DMS153 (cell line): ENCODE results near the gene NECTIN4.
"Not testable (repeated sequence)": the region's sequence is repeated elsewhere in the genome, so short reads cannot be mapped to it uniquely, and the experiment has no call there.

Experiments
- DNase-seq: peaks from one replicate; lab custom pipeline; 2025; lab: John Stamatoyannopoulos, UW

NECTIN4 gene

DNA sequence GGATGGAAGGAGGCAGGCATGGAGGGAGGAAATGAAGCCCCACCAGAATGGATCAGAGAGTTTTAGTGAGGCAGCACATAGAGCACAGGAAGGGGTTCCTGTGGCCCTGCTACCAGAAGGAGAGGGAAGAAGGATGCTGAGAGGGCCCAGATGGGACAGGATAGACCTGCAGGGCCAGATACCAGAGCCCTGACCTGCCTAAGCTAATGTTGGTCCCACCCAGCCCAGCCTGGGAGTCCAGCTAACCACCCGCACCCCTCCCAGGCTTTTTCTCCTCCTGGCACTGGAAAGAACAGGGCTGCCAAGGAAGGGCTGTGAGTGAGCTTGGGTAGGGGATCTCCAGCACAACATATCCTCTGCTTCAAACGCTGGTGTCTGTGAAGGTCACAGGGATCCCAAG, 6.9 kb downstream of the NECTIN4 start:
- no peak for DNase-seq

DNA sequence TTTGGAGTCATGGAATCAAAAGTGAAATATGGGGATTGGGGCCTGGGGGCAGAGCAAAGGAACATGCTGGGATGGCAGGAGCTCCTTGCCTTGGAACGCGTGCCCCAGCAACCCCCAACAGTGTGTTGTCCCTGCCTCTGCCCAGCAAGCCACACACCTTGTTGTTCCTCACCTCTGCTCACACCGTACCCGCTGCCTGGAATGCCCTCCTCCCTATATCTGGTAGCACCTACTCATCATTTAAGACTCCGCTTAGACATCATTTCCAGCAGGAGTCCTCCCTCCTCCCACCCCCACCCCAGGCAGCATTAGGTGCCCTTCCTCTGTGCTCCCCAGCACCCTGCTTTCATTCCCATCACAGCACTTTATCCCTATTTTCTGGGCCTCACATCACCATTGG, 7.8 kb downstream of the NECTIN4 start:
- no peak for DNase-seq

DNA sequence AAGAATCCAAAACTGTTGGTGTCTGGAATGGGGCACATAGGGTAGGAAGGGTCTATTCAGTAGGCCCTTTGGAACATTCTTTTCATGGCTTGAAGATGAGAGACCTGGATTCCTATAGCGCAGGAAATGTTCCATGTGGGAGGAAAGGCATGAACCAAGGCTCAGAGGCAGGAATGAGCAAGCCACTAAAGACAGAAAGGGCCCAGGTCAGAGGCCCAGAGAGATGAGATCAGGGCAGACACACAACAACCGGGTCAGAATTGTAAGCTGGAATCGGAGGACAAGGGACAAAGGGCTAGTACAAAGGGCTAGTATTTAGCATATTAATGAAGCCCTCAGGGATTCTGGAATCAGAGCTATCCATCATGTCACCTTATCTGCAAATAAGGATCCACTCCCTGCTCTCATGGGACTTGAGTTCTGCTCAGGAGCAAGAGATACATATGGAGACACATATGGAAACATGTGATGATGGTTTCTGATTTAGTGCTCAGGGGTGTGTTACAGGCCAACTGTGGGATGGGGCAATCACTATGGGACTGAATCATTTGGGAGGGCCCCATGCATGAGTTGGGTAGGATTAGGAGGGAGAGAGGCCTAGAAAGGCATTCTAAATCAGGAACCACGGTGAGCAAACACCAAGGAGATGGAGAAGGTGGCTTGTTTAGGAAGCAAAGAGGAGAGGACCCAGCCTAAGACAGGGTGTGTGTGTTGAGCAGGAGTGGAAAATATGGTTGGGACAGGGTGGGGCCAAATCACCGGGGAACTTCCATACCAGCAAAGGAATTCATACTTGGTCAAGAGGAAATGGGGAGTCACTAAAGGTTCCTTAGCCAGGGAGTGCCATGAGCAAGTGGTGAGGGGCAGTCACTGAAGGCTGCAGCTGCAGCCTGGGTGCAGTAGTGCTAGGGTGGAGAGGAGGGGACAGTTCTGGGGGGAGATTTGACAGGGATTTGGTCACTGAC, 8.6 kb downstream of the NECTIN4 start:
- DNase-seq: no peak

DNA sequence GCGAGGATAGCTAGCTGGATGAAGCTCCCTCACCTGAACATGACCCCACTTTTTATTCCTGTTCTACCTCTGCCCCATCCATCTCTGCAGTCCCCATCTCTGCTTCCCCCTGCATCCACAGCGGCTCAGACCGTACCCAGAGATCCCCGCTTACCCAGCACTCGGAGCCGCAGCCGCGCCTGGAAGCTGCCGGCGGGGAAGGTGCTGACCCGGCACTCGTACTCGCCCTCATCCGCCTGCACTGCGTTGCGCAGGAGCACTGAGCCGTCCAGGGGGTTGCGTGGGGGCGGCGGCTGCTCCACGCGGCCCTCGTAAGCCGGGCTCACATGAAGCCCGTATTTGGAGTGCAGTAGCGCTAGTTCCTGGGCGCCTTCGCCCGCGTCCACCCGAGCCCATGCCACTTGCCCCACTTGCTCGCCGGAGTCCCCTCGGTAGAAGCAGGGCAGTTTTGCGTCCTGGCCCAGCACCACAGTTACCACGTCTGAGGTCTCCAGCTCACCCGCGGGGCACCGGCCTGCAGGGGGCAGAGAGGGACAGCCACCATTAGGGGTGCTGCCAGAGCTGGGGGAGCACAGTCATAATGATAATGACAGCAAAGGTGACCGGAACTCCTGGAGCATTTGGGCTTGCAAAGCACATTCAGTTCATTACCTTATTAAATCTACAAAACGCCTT, 9.8 kb downstream of the NECTIN4 start:
- DNase-seq: no peak

DNA sequence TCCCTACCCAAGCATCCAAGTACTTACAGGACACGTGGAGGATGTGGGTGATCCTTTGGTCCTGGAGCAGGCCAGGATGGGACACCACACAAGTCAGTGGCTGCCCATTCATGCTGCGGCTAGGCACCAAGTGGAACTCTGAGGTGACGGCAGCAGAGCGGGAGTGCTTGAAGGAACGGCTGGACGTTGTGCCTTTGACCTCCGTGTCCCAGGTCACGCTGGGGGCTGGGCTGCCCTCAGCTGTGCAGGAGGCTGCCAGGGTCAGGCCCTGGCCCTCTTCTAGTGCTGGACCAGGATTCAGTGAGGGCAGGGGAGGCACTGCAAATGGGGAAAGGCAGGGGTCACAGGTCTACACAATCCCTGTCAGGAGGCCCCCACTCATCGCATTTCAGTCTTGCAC, 11.9 kb downstream of the NECTIN4 start:
- no peak for DNase-seq

DNA sequence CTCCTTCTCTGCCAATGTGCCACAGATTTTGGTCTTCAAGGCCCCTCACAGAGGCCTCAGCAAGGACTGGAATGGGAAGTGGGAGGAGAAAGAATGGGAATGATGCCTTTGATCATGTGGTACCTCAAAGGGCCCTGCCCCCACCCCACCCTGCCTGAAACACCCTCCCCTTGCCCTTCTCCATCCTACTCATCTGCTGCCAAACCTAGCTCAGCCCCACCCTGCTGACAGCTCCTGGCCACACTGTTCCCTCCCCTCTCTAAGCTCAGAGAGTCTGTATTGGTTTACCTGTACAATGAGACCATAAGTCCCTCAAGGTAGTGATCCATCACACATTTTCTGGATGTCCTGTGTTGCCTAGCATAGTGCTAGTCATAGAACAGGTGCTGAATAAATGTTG, 12.9 kb downstream of the NECTIN4 start:
- DNase-seq: no peak

DNA sequence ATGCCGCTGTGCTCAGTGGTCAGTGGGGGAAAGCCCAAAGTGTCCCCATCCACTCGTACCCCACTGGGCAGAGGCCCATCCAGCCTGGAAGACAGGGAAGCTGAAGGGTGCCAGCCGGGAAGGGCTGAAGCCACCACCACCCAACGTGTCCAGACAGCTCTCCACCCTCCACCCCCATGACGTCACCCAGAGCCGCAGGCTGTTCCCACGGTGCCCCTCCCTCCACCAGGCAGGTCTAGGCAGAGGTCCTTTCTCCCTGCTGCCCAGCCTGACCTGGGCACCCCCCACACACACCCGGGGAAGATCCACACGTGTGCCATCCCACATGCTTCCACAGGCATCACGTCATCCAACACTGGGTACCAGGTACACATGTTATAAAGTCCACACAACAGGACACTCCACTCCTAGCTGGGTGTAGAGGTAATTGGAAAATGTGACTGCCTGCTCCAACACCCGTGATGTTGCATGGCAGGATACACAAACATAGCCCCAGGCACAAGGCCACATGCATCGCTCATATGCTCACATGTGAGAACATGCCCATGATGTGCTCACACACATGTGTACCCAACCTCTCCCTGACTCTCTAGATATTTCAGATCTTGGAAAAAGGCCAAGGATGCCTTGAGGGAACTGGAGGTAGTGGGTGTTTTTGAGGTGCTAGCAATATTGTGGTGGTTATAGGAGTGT, 14.5 kb downstream of the NECTIN4 start:
- DNase-seq: no peak

DNA sequence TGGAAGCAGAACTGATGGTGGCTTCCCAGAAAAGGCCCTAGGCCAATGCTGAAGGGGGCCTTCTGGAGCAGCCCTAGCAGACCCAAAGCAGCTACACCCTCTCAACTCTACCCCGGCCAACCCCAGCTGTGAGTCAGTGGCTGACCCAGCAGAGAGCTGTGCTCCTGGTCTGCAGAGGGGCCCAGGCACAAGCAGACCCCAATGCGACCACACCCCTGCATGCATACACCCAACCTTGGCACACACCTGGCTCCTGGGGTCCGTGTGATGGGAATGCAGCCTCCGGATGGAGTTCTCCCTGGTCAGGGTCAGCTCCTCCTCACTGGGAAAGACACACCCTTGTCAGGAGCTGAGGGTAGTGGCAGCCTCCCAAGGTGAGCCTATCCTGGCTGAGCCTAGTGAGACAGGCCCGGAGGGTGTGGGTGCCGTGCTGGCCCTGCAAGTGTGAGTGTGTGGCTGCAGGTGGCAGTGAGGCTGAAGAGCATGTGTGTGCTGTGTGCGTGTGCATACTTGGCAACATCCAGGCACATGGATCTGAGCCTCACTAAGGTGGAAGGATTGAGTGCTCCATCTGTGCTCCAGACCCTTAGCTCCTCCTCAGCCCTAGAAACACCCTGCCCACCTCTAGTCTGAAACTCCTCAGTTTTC, 15.8 kb downstream of the NECTIN4 start:
- no peak for DNase-seq

DNA sequence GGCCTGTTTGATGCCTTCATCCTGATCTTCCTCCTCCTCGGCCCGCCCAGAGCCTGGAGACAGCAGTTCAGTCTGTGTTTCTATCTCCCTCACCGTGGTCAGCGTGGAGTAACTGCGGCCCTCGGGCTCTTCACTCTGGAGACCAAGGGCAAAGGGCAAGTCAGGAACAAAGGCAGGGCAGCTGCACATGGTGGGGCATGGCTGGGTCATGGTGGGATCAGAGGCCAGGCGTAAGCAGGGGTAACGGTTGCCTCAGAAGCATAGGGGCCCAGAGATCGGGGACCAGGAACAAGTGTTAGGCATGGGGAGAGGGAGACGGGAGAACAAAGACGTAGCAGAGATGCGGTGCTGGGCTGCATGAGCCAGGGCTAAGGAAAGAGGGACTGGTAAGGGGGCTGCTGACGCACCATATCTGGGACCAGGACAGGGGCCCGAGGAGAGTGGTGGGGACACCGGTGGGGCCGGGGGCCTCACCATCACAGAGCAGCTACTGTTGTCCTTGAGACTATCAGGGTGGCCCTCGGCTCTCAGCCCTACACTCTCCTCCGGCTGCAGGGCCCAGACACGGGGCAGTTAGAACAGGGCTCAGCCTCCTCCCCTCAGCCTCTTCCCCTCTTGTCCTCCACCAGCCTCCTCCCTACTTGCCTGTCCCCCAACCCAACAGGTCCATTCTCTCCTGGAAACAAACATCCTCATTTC, 16.5 kb downstream of the NECTIN4 start:
- no peak for DNase-seq

DNA sequence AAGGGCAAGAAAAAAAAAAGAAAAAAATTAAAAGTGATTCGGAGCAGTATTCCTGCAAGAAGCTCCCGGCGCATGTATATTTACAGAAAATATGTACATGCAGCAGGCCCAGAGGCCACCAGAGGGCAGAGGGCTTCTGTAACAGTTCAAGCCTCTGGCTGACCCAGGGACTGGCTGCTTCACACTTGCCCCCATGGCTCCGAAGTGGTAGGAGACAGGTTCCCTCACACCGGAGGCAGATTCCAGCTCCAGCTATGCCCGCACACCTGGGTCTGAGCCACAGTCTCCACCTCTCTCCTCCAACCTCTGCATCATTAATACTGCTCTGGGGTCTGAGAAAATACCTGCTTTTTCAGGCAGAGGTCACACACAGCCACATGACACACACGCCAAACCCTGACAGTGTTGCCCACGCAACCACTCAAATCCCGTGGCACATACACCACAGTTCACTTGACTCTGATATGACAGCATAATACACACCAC, 17.4 kb downstream of the NECTIN4 start:
- DNase-seq: peak; percentile 61

DNA sequence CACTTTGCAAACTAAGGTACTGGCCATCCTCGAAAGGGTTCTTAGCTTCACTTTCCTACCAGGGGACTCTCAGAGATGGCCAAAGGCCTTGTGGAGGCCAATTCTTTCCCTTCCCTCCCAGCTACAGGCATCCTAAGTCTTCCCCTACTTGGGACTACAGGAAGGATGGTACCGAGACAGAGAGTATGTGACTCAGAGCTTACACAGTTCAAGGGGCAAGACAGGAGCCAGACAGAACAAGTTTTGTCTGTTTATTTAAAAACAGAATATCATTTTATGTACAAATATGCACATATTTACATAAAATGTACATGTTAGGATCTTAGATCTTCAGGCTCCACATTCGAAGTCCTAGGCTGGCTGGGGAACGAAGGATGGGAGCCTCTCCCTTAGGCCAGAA, 18.6 kb downstream of the NECTIN4 start:
- DNase-seq: no peak

DNA sequence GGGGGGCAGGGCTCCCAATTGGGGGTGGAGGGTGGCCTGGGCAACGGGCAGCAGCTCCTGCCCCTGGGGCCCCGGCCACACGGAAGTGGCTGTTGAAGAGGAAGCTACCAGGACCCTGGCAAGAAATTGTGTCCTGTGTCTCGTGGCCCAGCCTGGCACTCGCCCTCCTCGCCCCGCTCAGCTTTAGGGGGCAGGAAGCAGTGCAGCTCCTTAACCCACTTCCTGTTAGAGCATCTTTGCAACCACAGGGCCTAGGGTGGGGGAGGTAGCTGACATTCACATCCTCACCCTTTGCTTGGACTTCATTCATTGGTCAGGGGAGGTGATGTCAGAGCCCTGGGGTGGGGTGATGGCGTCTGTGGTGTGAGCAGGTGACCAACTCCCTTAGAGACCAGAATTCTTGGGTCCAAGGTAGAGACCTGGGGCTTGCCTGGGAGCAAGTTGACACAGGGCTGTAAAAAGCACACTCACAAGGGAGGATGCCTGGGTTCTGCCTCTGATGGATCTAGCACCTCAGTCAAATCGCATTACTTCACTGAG, 19.6 kb downstream of the NECTIN4 start, which contains the start of gene ARHGAP30:
TSS of gene ARHGAP30 (minus strand) at position 161 of the 540 bp plus-strand sequence. CDS start 267 bp downstream, outside the sequence.
- no peak for DNase-seq

DNA sequence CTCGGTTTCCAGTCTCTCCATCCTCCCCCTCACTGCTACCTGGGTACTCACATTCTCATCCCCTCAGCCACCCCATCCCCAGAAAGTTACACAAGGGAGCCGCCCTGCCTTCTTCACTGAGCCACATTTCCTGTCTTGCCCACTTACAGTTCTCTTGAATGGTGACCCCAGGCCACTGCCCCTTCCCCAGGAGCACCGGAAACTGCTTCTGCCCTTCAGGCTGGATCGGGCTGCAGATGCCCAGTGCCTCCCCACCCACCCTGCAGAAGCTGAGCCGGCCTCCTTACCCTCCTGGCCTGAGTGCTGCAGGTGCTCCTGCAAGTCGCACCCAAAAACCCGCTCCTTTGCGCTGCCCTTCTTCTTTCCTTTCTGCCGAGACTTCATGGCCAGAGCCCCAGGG, 20.1 kb downstream of the NECTIN4 start:
- DNase-seq: no peak

DNA sequence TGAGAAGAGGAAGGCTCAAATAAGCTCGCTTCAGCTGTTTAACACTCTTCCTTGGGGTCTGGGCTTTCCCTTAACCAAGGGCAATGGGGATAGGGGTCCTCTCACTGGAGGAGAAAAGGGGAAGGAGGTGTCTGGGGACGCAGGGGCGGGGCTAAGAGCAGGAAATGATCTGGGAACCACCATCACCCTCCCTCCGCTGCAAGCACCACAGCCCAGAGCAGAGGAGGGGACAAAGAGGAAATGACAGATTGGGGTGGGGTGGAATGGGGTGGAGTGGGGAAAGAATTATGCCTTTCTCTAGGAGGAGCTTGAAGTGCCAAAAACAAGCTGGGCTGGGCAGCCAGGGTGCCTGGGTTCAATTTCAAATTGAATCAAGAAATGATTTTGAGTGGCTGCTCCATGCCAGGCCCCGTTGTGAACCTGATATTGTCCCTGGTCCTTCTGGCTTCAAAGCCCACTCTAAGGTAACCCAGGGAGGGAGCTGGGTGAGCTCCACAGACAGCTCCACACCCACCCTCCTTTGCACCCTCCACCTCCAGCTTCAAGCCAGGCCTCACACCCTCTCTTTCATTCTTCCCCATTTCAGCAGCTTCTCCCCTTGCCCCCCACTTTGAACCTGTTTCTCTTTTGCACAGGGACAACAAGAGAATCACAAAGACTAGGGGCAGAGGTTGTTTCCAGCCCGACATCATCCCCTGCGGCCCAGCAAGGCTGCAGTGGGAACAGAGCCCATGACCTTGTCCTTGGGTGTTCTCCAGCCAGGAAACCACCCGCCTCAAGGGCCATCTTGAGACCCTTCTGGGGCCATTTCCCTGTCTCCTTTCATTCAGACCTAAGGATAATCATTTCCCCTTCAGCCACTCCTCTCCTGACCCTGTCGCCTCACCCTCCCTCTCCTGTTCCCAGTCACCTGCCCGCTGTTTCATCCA, 20.8 kb downstream of the NECTIN4 start:
- no peak for DNase-seq

DNA sequence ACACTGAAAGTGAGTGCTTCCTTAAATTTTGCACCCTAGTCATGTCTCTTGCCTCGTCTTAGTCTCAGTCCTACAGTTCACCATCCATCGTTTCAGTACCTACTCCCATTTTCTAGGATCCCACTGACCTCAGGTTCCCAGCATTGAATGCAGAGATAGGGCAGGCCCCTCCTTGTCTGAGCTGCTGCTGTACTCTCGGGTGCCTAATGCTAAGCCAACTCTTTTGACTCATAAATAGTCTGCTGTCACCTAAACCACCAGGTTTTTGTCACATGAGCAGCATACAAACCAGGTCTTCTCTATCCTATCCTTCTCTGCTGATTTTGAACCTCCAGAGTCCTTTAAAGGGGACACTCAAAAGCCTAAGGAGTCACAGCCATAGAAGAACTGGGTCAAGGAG, 22.7 kb downstream of the NECTIN4 start:
- no peak for DNase-seq

DNA sequence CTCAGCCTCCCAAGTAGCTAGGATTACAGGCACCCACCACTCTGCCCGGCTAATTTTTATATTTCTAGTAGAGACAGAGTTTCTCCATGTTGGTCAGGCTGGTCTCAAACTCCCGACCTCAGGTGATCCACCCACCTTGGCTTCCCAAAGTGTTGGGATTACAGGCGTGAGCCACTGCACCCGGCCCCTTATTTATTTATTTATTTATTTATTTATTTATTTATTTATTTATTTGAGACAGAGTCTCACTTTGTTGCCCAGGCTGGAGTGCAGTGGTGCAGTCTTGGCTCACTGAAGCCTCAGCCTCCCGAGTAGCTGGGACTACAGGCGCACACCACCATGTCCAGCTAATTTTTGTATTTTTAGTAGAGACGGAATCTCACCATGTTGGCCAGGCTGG, 23.7 kb downstream of the NECTIN4 start:
- not testable (repeated sequence) for DNase-seq

DNA sequence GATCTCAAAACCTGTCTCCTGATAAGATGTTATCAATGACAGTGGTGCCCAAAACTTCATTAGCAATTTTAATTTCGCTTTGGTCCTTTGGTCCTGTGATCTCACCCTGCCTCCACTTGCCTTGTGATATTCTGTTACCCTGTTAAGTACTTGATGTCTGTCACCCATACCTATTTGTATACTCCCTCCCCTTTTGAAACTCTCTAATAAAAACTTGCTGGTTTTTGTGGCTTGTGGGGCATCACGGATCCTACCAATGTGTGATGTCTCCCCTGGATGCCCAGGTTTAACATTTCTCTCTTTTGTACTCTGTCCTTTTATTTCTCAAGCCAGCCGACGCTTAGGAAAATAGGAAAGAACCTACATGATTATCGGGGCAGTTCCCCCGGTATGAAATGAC, 25.4 kb downstream of the NECTIN4 start:
- not testable (repeated sequence) for DNase-seq

DNA sequence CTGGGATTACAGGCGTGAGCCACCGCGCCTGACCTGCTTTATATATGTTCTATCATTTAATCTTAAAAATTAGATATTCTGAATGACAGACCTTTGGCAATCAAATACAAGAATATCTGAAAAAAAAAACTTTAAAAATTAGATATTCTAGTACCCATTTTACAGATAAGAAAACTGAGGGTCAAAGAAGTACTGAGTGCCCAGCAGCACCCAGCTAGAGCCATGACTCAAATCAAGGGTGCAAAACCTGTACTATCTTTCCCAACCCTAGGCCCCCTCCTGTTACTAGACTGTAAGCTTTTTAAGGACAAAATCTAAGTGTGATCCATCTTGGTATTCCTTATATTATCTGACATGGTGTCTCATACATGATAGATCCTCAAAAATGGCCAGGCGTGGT, 27.9 kb downstream of the NECTIN4 start:
- no peak for DNase-seq

DNA sequence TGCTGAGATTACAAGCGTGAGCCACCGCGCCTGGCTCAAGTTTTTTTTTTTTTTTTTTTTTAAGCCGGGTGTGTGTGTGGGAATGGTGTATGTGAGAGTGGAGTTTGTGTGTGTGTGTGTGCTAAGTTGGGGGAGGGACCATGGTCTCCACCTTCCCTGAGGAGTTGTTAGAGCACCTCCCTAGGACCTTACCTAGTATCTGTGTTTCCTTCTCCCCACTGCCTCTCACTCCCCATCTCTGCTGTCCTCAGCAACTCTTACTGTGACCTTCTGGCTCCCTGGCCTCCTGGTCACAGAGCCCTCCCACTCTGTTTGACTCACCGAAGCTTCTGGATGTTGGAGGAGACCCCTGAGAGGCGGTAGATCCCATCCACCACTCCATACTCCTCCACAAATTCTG, 30.1 kb downstream of the NECTIN4 start:
- no peak for DNase-seq

DNA sequence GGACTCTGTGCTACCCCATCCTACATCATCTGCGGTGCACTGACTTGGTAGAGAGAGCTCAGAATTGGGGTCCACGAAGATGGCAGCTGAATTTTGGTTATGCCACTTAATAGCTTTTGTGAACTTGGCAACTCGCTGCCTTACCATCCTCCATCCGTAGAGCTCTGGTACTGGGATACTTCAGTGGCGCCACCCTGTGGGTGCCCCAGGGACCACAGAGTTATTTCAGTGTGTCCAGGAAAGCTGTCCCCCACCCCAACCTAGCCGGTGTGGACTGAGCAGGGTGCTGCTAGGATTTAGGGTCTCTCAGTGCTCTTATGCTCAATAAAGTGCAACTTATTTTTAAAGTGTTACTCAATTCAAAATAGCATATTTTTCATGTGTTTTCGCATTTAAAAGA, 34.6 kb downstream of the NECTIN4 start:
- no peak for DNase-seq
